Fibroblast of peridontal ligament (primary cell): ENCODE results near the gene TCEAL1.

ENCODE experiments used
- DNase-seq: peaks from one replicate; pipeline ENCODE4 v3.0.0-alpha.2; 2010; ENCODE audit errors: extremely low read depth

TCEAL1 gene

DNA sequence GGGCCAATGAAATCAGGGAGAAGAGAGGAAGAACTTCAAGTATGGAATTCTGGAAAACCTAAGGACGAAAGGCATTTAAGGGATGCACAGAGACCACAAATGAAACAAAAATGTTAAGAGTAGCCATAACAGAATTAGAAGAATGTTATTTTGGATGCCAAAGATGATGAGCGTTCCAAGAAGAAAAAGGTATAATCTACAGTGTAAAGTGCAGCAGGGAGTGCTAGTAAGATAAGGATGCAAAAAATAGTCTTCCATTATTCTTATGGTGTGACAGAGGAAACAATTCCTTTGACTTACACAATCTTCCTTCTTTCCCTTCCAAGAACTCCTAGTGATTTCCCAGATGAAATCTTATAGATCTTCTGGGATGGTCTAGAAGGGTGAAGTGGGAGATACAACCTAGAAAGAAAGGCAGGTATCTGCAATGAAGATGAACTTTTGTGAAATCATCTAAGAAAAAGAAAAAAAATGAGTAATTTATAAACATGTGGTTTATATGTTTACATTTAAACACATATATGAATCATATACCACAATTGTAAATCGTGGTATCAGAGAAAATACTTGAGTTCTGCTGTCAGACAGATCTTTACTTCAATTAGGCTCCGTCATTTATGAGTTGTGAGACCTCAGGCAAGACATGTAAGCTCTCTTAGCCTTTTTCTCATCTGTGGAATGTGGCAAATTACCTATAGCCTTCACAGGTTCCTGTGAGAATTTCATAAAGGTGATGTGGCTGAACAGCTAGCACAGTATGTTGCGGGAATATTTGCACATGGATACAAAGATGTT is 49.6 kb downstream of the TCEAL1 start:
- DNase-seq, result peak; percentile 42
